NCI-H1092 (cell line): ENCODE data around the gene SDK1.

Source experiments
- DNase-seq: peaks from one replicate; lab custom pipeline; 2025; lab: John Stamatoyannopoulos, UW

The SDK1 gene

GRCh38 chr7:3981281-3981680 lies 680.2 kb downstream of the SDK1 start:
- no peak for DNase-seq

GRCh38 chr7:3984456-3984855 lies 683.4 kb downstream of the SDK1 start:
- DNase-seq, result no peak

- DNase-seq, result no peak
Observed at GRCh38 chr7:3986927-3987326, 685.9 kb downstream of the SDK1 start.

- no peak for DNase-seq
Observed at GRCh38 chr7:3987426-3987927, 686.4 kb downstream of the SDK1 start.

GRCh38 chr7:3989723-3990122 lies 688.7 kb downstream of the SDK1 start:
- DNase-seq, result no peak

- no peak for DNase-seq
Observed at GRCh38 chr7:3991731-3992231, 690.7 kb downstream of the SDK1 start.

- no peak for DNase-seq
Observed at GRCh38 chr7:3992841-3993240, 691.8 kb downstream of the SDK1 start.

- no peak for DNase-seq
Observed at GRCh38 chr7:3994764-3995163, 693.7 kb downstream of the SDK1 start.

- DNase-seq, result no peak
Observed at GRCh38 chr7:3995187-3995586, 694.1 kb downstream of the SDK1 start.

GRCh38 chr7:3998060-3998459 lies 697.0 kb downstream of the SDK1 start:
- DNase-seq, result no peak

GRCh38 chr7:4000139-4000538 lies 699.1 kb downstream of the SDK1 start:
- DNase-seq, result no peak

- no peak for DNase-seq
Observed at GRCh38 chr7:4000934-4001333, 699.9 kb downstream of the SDK1 start.

- DNase-seq, result no peak
Observed at GRCh38 chr7:4001742-4002141, 700.7 kb downstream of the SDK1 start.

- DNase-seq, result no peak
Observed at GRCh38 chr7:4003503-4003902, 702.5 kb downstream of the SDK1 start.

GRCh38 chr7:4006687-4007086 lies 705.6 kb downstream of the SDK1 start:
- peak; percentile 60 for DNase-seq

- DNase-seq, result no peak
Observed at GRCh38 chr7:4009211-4010060, 708.4 kb downstream of the SDK1 start.

- DNase-seq, result no peak
Observed at GRCh38 chr7:4010061-4010605, 709.1 kb downstream of the SDK1 start.

- DNase-seq, result no peak
Observed at GRCh38 chr7:4010923-4011656, 710.0 kb downstream of the SDK1 start.

- DNase-seq, result peak; percentile 22
Observed at GRCh38 chr7:4013793-4014192, 712.7 kb downstream of the SDK1 start.

GRCh38 chr7:4014346-4015050 lies 713.4 kb downstream of the SDK1 start:
- no peak for DNase-seq

- no peak for DNase-seq
Observed at GRCh38 chr7:4015371-4015770, 714.3 kb downstream of the SDK1 start.

- DNase-seq, result no peak
Observed at GRCh38 chr7:4015996-4016395, 714.9 kb downstream of the SDK1 start.
